Epidermal melanocyte (primary cell): ENCODE measurements around the gene LRP3.

ENCODE experiments used
- DNase-seq: peaks from one replicate; pipeline ENCODE4 v3.0.0; 2011; ENCODE audit warnings: low spot score; ENCODE audit not compliant: insufficient read length

Gene LRP3

GRCh38 chr19:33251526-33252090 lies 57.5 kb downstream of the LRP3 start:
- DNase-seq = no peak

DNA sequence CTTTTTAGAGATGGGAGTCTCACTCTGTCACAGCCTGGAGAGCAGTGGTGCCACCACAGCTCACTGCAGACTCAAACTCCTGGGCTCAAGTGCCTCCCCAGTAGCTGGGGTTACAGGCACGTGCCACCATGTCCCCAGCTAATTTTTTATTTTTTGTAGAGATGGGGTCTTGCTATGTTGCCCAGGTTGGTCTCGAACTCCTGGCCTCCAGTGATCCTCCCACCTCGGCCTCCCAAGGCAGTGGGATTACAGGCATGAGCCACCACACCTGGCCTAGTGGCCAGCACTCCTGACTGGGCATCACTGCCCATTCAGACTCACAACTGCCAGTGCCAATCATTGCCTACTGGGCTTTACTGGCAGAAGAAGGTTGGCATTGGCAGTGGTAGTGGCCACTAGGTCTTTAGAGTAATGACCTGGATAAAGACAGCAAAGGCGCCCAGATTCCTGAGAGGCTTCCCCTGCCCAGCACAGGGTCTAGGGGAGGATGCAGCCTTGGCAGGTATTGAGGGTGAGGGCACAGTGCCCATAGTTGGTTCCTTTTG lies 58.4 kb downstream of the LRP3 start:
- DNase-seq = no peak

GRCh38 chr19:33252971-33253370 lies 58.8 kb downstream of the LRP3 start:
- no peak for DNase-seq

- no peak for DNase-seq
These were observed 60.2 kb downstream of the LRP3 start for GRCh38 chr19:33254245-33254824.

DNA sequence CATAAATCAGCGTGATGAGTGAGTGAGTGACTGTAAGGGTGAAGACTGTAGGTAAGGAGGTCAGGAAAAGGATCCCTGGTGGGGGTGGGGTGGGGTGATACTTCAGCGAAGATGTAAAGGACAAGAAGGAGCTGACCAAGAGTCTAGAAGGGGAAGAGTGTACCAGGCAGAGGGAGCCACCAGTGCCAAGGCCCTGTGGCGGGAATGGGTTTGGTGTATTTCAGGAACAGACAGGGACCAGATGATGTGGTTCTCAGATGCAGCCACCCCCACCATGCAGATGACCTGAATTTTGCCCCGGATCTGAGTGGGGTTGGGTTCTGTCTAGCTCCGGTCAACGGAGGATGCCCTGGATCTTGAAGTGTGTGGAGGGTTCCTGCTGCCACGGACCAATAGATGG lies 61.7 kb downstream of the LRP3 start:
- no peak for DNase-seq

DNA sequence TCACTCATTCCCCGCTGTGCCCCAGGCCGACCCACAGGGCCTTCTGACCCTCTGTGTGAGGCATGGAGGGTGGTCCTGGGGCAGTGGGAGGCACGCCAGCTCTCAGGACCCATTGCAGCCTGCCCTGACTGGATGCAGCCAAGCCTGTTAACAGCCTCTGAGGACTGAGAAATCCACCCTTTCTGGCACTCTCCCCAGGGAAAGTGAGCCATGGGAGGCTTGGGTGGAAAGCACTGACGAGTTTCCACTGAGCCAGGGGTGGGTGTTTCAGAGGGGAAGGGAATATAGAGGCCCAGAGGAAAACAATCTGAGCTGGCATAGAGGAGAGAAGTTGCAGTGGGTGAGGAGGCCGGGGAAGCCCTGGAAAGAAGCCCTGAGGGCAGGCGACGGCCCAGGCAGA lies 62.1 kb downstream of the LRP3 start:
- no peak for DNase-seq

DNA sequence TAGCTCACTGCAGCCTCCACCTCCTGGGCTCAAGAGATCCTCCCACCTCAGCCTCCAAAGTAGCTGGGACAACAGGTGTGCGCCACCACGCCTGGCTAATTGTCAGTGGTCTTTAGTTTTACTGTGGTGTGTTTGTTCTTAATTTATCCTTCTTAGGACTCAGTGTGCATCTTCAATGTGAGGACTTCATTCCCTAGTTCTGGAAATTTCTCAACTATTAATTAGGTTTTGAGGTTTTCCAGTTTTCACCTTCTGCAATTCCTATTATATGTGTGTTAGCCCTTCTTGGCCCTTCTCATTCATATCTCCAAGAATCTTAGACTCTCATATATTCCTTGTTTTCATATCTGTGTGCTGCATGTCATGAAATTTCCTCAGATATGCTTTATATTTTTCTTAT lies 63.7 kb downstream of the LRP3 start:
- no peak for DNase-seq
